Measurements from ENCODE around the gene SMARCA2.

SMARCA2 gene

GRCh38 chr9:2043243-2043642 is 28.1 kb downstream of the SMARCA2 start:
- DNase-seq = no peak

- no peak for DNase-seq
Measured at GRCh38 chr9:2043881-2044462, 28.8 kb downstream of the SMARCA2 start.

GRCh38 chr9:2047144-2047671 is 32.1 kb downstream of the SMARCA2 start:
- no peak for DNase-seq

DNA sequence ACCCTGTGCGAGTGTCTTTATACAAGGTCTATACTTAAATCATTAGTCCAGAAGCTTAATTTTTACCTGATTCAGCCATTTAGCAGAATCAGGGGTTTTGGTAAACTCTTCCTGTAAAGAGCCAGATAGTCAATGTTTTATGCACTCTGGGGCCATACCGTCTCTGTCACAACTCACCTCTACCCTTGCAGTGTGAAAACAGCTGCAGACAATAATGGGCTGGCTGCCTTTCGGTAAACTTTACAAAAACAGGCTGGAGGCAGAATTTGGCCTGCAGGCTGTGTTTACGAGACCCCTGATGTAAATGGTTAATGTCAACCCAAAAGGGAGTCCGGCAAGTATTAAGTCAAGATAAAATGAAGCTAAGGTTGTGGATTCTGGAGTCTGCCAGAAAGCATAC is 32.8 kb downstream of the SMARCA2 start:
- no peak for DNase-seq

DNA sequence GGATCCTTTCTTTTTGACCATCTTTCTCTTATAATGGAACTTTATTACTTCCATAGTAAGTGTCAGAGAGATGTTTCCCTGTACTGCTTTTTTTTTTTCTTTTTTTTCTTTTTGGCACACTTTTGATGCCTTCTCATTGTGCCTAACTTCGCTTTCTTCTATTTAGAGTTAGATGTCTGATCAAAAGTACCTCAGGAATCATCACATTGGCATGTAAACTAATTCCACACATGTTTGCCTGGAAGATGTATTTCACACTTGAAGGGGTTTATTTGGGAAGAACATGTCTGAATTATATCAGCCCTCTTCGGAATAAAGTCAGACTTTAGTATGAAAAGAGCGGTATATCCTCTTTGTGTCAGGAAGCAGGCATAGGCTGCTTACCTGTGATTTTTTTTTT is 35.1 kb downstream of the SMARCA2 start:
- DNase-seq = no peak

DNA sequence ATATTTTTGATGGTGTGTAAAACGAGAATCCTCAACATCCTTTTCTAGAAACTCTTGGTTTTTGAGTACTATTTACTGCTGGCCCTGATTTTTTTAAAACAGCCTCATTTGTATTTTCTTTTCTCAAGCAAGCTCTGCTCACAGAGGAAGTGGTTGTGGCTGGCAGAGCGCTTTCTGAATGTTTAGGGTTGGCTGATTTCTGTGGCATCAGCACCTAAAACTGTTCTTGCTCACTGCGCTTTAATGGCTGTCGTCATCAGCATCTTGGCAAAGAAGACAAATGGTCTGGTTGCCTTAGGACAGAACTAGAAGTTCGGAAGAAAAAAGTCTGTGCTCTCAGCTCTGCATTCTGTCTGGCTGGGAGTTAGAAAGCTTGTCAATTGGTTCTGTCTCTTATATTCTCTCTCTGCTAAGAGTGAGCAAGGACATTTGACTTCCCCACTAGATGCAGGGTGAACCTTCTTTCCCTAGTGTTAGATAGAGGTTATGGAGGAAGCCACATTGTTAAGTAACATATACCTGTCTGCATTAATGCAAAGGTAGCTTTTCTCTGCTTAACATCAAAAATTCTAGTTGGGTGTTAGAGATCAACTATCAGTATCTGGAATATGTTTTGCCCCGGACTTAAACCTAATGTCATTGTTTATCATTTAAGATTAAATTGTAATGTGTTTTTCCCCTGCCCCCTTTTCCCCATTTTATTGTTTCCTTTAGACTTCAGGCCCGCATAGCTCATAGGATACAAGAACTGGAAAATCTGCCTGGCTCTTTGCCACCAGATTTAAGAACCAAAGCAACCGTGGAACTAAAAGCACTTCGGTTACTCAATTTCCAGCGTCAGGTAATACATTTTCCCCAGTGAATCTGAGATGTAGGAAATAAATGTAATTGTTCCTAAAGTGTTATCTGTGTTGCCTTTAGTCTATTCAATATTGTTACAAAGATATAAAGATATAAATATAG is 39.0 kb downstream of the SMARCA2 start:
- DNase-seq = peak; percentile 13

DNA sequence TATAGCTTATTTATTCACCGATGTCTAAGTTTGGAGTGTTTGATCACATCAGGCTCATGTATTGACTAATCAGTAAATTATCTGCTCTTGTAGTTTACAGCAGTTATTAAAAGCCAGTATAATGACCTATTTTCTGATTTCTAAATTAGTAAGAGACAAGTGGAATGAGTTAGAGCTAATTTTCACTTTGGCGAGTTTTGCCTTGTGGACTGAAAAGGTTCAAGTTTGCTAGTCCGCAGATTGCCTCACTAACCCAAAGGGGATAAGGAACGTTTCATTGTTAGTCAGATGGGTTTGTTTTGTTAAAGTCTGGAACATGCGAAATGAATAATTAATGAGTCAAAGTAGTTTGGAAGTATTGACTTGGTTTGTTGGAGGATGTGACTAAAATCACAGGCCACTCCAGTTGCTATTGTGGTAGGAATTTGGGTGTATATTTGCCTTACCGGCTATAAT is 40.1 kb downstream of the SMARCA2 start:
- no peak for DNase-seq

DNA sequence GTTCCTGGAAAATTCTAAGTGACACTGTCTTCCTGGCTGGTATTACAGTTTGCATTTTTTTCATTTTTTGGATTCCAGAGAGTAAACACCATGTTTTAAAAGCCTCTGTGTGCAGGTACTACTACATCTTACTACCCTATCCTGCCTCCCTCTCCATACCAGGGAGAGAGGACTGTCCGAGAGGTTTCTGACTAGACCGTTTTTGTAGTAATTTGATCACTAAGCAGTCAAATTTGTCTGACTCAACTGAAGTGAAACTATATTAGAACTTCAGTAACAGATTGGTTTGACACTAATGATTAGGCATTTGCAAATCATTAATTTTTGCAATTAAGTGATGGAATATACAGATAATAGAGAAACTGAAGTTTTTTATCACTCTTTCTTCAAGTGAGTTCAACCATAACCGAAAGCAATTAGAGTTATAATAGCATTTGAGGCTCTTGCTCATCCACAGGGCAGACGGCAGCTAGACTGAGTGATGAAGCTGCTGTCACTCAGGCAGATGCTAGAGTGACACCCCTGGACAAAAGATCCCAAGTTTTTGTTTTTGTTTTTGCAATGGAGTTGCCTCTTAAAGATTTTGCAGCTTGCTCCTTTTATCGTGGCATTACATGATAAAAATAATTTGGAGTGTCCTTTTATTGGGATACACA is 44.3 kb downstream of the SMARCA2 start:
- DNase-seq = no peak

DNA sequence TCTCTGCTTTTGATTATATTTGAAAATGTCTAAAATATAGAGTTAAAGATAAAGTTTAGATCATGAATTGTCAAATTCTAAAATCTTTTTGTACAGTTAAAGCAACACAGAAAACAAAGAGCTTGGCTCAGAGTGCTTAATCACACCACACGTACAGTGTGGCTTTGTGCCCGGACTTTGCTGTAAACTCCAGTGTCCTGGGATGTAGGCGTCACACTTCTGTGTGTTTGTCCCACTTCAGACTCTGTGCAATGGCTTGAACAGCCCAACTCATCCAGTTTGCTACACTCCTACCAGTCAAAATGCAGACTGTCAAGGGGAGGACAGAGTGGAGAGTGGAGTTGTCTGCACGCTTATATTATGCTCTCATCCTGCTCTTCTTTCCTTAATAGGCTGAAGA is 45.3 kb downstream of the SMARCA2 start:
- no peak for DNase-seq

DNA sequence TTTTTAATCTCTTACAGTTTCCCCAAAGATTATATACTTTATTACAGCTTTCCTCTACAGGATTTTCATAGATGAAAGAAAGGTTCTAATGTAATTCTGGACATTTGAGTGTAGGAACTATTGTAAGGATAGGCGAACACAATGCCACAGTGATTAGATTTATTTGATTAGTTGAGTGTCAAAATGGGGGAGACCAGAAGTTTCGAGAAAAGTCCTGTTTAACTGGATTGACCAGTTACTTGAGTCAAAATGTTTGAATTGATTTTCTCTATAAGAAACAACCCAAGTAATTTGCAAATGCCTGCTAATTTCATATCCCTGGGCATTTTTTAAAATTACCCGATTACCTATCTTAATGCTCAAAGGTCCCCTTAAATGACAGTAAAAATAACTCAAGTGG is 50.6 kb downstream of the SMARCA2 start:
- DNase-seq = no peak

- no peak for DNase-seq
Measured at GRCh38 chr9:2066312-2067273, 51.4 kb downstream of the SMARCA2 start.

DNA sequence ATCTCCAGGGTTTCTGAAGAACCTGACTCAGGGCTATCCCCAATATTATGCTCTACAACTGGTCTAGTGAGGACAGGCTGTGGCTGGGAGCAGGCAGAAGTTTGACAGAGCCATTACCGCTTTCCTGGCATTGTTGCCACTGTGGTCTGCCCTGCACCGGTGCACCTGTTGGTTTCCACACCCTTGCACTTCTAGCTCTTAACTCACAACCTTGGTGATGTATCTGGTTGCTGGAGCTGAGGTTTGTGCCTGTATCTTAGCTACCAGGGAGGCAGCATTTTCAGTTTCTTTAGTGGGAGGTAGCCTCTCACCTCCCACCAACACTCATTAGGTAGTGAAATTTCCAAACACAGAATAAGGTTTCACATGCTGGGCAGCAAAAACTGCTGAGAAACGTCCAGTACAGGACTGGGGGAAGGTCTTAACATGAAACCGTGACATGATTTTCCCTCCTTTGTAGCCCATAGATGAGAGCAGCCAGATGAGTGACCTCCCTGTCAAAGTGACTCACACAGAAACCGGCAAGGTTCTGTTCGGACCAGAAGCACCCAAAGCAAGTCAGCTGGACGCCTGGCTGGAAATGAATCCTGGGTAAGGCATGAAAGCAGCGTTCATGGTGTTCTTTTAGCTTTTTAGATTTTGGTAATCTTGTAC is 57.7 kb downstream of the SMARCA2 start:
- DNase-seq = no peak

GRCh38 chr9:2082772-2083171 is 67.6 kb downstream of the SMARCA2 start:
- DNase-seq = no peak

DNA sequence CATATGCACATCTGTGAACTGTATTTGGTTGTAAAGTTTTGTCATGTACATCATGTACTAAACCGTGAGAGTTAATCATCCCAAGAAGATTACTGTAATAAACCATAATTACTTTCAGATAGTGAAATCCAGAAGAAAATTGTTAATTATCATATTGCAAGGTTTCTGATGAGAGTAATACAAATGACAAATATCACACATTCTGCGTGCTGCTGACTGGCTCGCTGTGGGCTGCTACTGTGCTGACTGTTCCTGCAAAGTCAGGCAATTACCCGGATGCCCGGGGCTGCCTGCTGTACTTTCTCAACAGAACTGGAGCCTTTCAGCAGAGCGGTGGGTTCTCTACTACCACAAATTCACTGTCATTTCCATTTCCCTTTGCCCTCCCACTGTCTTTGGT is 68.3 kb downstream of the SMARCA2 start:
- DNase-seq = no peak

GRCh38 chr9:2085716-2086115 is 70.6 kb downstream of the SMARCA2 start:
- no peak for DNase-seq

- no peak for DNase-seq
Measured at GRCh38 chr9:2086116-2086515, 71.0 kb downstream of the SMARCA2 start.

DNA sequence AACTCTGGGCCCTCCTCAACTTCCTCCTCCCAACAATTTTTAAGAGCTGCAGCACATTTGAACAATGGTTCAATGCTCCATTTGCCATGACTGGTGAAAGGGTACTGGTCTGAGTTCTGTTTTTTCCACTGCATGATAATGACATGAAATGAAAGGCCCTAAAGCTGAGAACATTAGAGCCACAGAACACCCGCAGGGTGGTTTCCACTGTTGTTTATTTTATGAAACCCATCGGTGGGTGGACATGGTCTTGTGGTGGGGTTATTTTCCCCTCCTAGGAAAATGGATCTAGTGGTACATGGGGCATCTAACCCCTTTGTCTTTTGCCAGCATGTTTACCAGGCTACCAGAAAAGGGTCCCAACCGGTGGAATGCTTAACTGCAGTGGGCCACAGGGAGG is 71.8 kb downstream of the SMARCA2 start:
- no peak for DNase-seq

- DNase-seq = no peak
Measured at GRCh38 chr9:2087500-2088313, 72.6 kb downstream of the SMARCA2 start.

GRCh38 chr9:2093920-2094597 is 78.9 kb downstream of the SMARCA2 start:
- no peak for DNase-seq

DNA sequence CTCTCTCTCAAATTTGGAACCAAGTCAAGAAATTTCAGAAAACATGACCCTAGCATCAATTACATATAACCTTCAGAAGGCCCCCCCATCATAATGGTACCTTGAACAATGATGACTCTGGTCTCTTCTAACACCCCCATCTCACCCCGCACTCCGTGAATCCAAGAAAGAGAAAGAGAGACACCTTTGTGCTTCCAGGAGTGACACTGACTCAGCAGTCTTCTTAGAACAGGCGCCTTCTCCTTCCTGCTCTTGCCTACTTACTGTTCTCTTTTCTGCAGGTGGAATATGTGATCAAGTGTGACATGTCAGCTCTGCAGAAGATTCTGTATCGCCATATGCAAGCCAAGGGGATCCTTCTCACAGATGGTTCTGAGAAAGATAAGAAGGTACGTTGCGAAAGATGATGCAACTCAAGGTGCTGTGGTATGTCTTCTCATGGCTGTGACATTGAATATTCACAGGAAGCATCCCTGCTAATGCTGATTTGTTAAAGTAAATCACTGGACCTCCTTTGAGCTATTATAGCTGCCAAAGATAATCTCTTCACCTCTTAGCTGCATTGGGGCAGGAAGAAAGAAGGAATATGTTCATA is 81.3 kb downstream of the SMARCA2 start:
- no peak for DNase-seq

Data from effector CD8-positive, alpha-beta T cell (primary cell).